SK-N-SH treated with all-trans-retinoic acid at 6 μM for 48 hours (cell line): ENCODE results near the gene EGFL6.

ENCODE experiments used
- ATAC-seq: fragments of 200-7000 bp; cut with Tn5 transposase; 3 replicates; pipeline ENCODE4 v1.9.1; 2020; ENCODE audit warnings: mild to moderate bottlenecking, moderate library complexity
- ARNTL ChIP-seq: fragments of 450-650 bp; formaldehyde crosslinking; IDR thresholded peaks from 2 replicates; pipeline ENCODE4 v1.5.0; 2020; ENCODE audit warnings: low read depth, mild to moderate bottlenecking, moderate library complexity, borderline replicate concordance
- BACH2 ChIP-seq: fragments of 250-450 bp; sonication (Bioruptor Pico); IDR thresholded peaks from 2 replicates; pipeline ENCODE4 v1.9.0; 2021; ENCODE audit warnings: mild to moderate bottlenecking, borderline replicate concordance
- CREB5 ChIP-seq: fragments of 250-450 bp; sonication (Bioruptor Pico); IDR thresholded peaks from 2 replicates; pipeline ENCODE4 v1.5.1; 2020; ENCODE audit warnings: low read depth, mild to moderate bottlenecking, moderate library complexity
- CSDC2 ChIP-seq: fragments of 250-450 bp; sonication (Bioruptor Pico); IDR thresholded peaks from 2 replicates; pipeline ENCODE4 v1.5.0; 2020; ENCODE audit warnings: mild to moderate bottlenecking, moderate library complexity
- CSRNP3 ChIP-seq: fragments of 250-450 bp; sonication (Bioruptor Pico); IDR thresholded peaks from 2 replicates; pipeline ENCODE4 v1.5.1; 2021; ENCODE audit warnings: mild to moderate bottlenecking, moderate library complexity
- ESRRG ChIP-seq: fragments of 250-450 bp; sonication (Bioruptor Pico); IDR thresholded peaks from 2 replicates; pipeline ENCODE4 v1.6.1; 2021; ENCODE audit warnings: mild to moderate bottlenecking
- GLIS3 ChIP-seq: fragments of 250-450 bp; sonication (Bioruptor Pico); IDR thresholded peaks from 2 replicates; pipeline ENCODE4 v1.5.0; 2020; ENCODE audit warnings: mild to moderate bottlenecking, moderate library complexity
- ISL1 ChIP-seq: fragments of 250-450 bp; sonication (Bioruptor Pico); IDR thresholded peaks from 2 replicates; pipeline ENCODE4 v2.1.2; 2022; ENCODE audit warnings: mild to moderate bottlenecking, moderate library complexity
- OSR1 ChIP-seq: fragments of 250-450 bp; sonication (Bioruptor Pico); IDR thresholded peaks from 2 replicates; pipeline ENCODE4 v1.8.0; 2022; ENCODE audit warnings: moderate library complexity, mild to moderate bottlenecking, inconsistent platforms
- POU6F1 ChIP-seq: fragments of 250-450 bp; sonication (Bioruptor Pico); IDR thresholded peaks from 2 replicates; pipeline ENCODE4 v1.8.0; 2021; ENCODE audit warnings: low read depth, mild to moderate bottlenecking, moderate library complexity, borderline replicate concordance
- PPARA ChIP-seq: fragments of 250-450 bp; sonication (Bioruptor Pico); IDR thresholded peaks from 2 replicates; pipeline ENCODE4 v1.5.0; 2020; ENCODE audit warnings: mild to moderate bottlenecking, borderline replicate concordance
- SNAI2 ChIP-seq: fragments of 250-450 bp; sonication (Bioruptor Pico); IDR thresholded peaks from 2 replicates; pipeline ENCODE4 v1.5.0; 2020; ENCODE audit warnings: mild to moderate bottlenecking, moderate library complexity
- TCF4 ChIP-seq: fragments of 250-450 bp; sonication (Bioruptor Pico); IDR thresholded peaks from 2 replicates; pipeline ENCODE4 v1.8.0; 2021; ENCODE audit warnings: mild to moderate bottlenecking, moderate library complexity, borderline replicate concordance
- TOX ChIP-seq: fragments of 250-450 bp; sonication (Bioruptor Pico); IDR thresholded peaks from 2 replicates; pipeline ENCODE4 v1.8.0; 2021; ENCODE audit warnings: mild to moderate bottlenecking, moderate library complexity, borderline replicate concordance
- TSHZ2 ChIP-seq: fragments of 250-450 bp; sonication (Bioruptor Pico); IDR thresholded peaks from 2 replicates; pipeline ENCODE4 v1.5.0; 2020; ENCODE audit warnings: mild to moderate bottlenecking, moderate library complexity
- ZC3H10 ChIP-seq: fragments of 250-450 bp; sonication (Bioruptor Pico); IDR thresholded peaks from 2 replicates; pipeline ENCODE4 v1.5.1; 2021; ENCODE audit warnings: mild to moderate bottlenecking, moderate library complexity
- ZFP3 ChIP-seq: fragments of 250-450 bp; sonication (Bioruptor Pico); IDR thresholded peaks from 2 replicates; pipeline ENCODE4 v1.5.0; 2020; ENCODE audit warnings: mild to moderate bottlenecking, moderate library complexity
- ZFP30 ChIP-seq: fragments of 450-650 bp; formaldehyde crosslinking; IDR thresholded peaks from 2 replicates; pipeline ENCODE4 v1.5.0; 2022; ENCODE audit warnings: mild to moderate bottlenecking, moderate library complexity
- ZNF565 ChIP-seq: fragments of 450-650 bp; formaldehyde crosslinking; conservative IDR thresholded peaks from 2 replicates; pipeline ENCODE4 v1.5.0; 2020; ENCODE audit warnings: low read depth, mild to moderate bottlenecking, moderate library complexity
- ZNF70 ChIP-seq: fragments of 450-650 bp; formaldehyde crosslinking; IDR thresholded peaks from 2 replicates; pipeline ENCODE4 v1.5.0; 2020; ENCODE audit warnings: mild to moderate bottlenecking, moderate library complexity
- ZNF8 ChIP-seq: fragments of 450-650 bp; formaldehyde crosslinking; IDR thresholded peaks from 2 replicates; pipeline ENCODE4 v1.5.0; 2020; ENCODE audit warnings: mild to moderate bottlenecking, moderate library complexity

EGFL6 gene

GRCh38 chrX:13545726-13546125 lies 23.7 kb upstream of the EGFL6 start:
- TF ChIP-seq ZNF70, result no peak
- TF ChIP-seq POU6F1 (CRISPR knock-in tag), result no peak
- no peak for TF ChIP-seq BACH2 (CRISPR knock-in tag)
- no peak for TF ChIP-seq ZC3H10 (CRISPR knock-in tag)
- TF ChIP-seq ARNTL (CRISPR knock-in tag), result no peak
- no peak for TF ChIP-seq PPARA
- no peak for TF ChIP-seq ZNF8 (CRISPR knock-in tag)
- no peak for TF ChIP-seq TCF4
- TF ChIP-seq, all 23 proteins: peak for 0
- no peak for ATAC-seq

- no peak for ATAC-seq
Measured at GRCh38 chrX:13547671-13548070, 21.7 kb upstream of the EGFL6 start.

GRCh38 chrX:13550346-13550745 lies 19.1 kb upstream of the EGFL6 start:
- TF ChIP-seq TSHZ2, result no peak
- TF ChIP-seq PPARA, result no peak
- no peak for TF ChIP-seq BACH2 (CRISPR knock-in tag)
- no peak for TF ChIP-seq OSR1 (CRISPR knock-in tag)
- TF ChIP-seq ZNF8 (CRISPR knock-in tag), result no peak
- TF ChIP-seq CREB5 (CRISPR knock-in tag), result no peak
- TF ChIP-seq ISL1 (CRISPR knock-in tag), result no peak
- TF ChIP-seq TOX, result no peak
- no peak for TF ChIP-seq POU6F1 (CRISPR knock-in tag)
- no peak for TF ChIP-seq ZC3H10 (CRISPR knock-in tag)
- TF ChIP-seq CSDC2 (CRISPR knock-in tag), result no peak
- TF ChIP-seq ESRRG (CRISPR knock-in tag), result no peak
- no peak for TF ChIP-seq ARNTL (CRISPR knock-in tag)
- TF ChIP-seq ZNF565 (CRISPR knock-in tag), result no peak
- ATAC-seq, result no peak

More at GRCh38 chrX:13547671-13548070, 21.7 kb upstream of the EGFL6 start:
- TF ChIP-seq BACH2 (CRISPR knock-in tag) (no peak), TOX (no peak), ZFP30 (CRISPR knock-in tag) (no peak), TSHZ2 (no peak), ZNF8 (CRISPR knock-in tag) (no peak)

GRCh38 chrX:13551610-13552009 lies 17.8 kb upstream of the EGFL6 start:
- no peak for ATAC-seq
- TF ChIP-seq ZNF8 (CRISPR knock-in tag), result no peak
- TF ChIP-seq ZFP3 (CRISPR knock-in tag), result no peak
- TF ChIP-seq GLIS3 (CRISPR knock-in tag), result no peak
- TF ChIP-seq ESRRG (CRISPR knock-in tag), result no peak
- no peak for TF ChIP-seq SNAI2 (CRISPR knock-in tag)
- no peak for TF ChIP-seq ZC3H10 (CRISPR knock-in tag)
- no peak for TF ChIP-seq CSDC2 (CRISPR knock-in tag)
- no peak for TF ChIP-seq ARNTL (CRISPR knock-in tag)
- no peak for TF ChIP-seq TCF4
- TF ChIP-seq ZNF70, result no peak
- no peak for TF ChIP-seq ZFP30 (CRISPR knock-in tag)
- no peak for TF ChIP-seq CSRNP3 (CRISPR knock-in tag)
- no peak for TF ChIP-seq ISL1 (CRISPR knock-in tag)
- no peak for TF ChIP-seq BACH2 (CRISPR knock-in tag)
